Smooth muscle cell (in vitro differentiated cells): ENCODE data around the gene DCTN5. TPM values are rescaled to one million over a fixed set of nuclear protein-coding genes. Genes with fewer than 3 reads are reported as not detected.

Experiments used
- DNase-seq: peaks from one replicate; lab custom pipeline; 2025; ENCODE audit not compliant: unreplicated experiment; lab: John Stamatoyannopoulos, UW
- H2AFZ ChIP-seq: fragments of 200-600 bp; sonication (generic); 2 replicates; pipeline ENCODE4 v1.6.0; 2016; ENCODE audit warnings: antibody characterized with exemption, low read depth, mild to moderate bottlenecking
- H3F3A ChIP-seq: fragments of 200-600 bp; sonication (generic); 2 replicates; pipeline ENCODE4 v1.6.0; 2017; ENCODE audit warnings: antibody characterized with exemption, low read depth
- H3K27ac ChIP-seq: fragments of 200-600 bp; sonication (generic); 2 replicates; pipeline ENCODE4 v1.5.1; 2016; ENCODE audit warnings: low read depth, mild to moderate bottlenecking
- H3K27me3 ChIP-seq: fragments of 200-600 bp; sonication (generic); 2 replicates; pipeline ENCODE4 v1.6.1; 2016; ENCODE audit warnings: low read depth, mild to moderate bottlenecking
- H3K36me3 ChIP-seq: fragments of 200-600 bp; sonication (generic); 2 replicates; pipeline ENCODE4 v1.5.1; 2016; ENCODE audit warnings: low read depth
- H3K4me1 ChIP-seq: fragments of 200-600 bp; sonication (generic); 2 replicates; pipeline ENCODE4 v1.5.1; 2016; ENCODE audit warnings: low read depth
- H3K4me2 ChIP-seq: fragments of 200-600 bp; sonication (generic); 2 replicates; pipeline ENCODE4 v1.6.0; 2016; ENCODE audit warnings: mild to moderate bottlenecking
- H3K4me3 ChIP-seq: fragments of 200-600 bp; sonication (generic); 2 replicates; pipeline ENCODE4 v1.5.1; 2016; ENCODE audit warnings: mild to moderate bottlenecking
- H3K79me2 ChIP-seq: fragments of 200-600 bp; sonication (generic); 2 replicates; pipeline ENCODE4 v1.6.0; 2016; ENCODE audit warnings: low read depth, mild to moderate bottlenecking
- H3K9ac ChIP-seq: fragments of 200-600 bp; sonication (generic); 2 replicates; pipeline ENCODE4 v1.6.0; 2016; ENCODE audit warnings: low read depth
- H3K9me3 ChIP-seq: fragments of 200-600 bp; sonication (generic); replicated peaks from 2 replicates; pipeline ENCODE4 v1.5.1; 2016; ENCODE audit warnings: low read depth
- H4K20me1 ChIP-seq: fragments of 200-600 bp; sonication (generic); 2 replicates; pipeline ENCODE4 v1.6.0; 2016; ENCODE audit warnings: low read depth
- WGBS: methylation state at CpG from one replicate; pipeline ENCODE4 v1.1.7; 2016; ENCODE audit warnings: low lambda C conversion rate; 5-methylcytosine and 5-hydroxymethylcytosine counted together
- polyA plus RNA-seq: library from polyadenylated mRNA; unstranded; fragments of >200 nt; fragmentation: Nextera tagmentation; extraction: Ambion mirVana; gene quantifications from 2 replicates; pipeline ENCODE4 v1.2.1, GENCODE V29; 2016
- total RNA-seq: library from RNA; depleted of rRNA; stranded (reverse); fragments of >200 nt; gene quantifications from 2 replicates; pipeline ENCODE4 v1.2.3, GENCODE V29; 2014
- TF ChIP-seq, protein P1 (sequence below): fragments of 200-600 bp; sonication (generic); IDR thresholded peaks from 2 replicates; pipeline ENCODE4 v1.5.1; 2017; ENCODE audit warnings: borderline replicate concordance, mild to moderate bottlenecking, antibody characterized with exemption; ENCODE audit not compliant: insufficient read depth, poor library complexity, severe bottlenecking

DCTN5 gene
- total and polyA plus RNA-seq, 2 experiments from 2014 or later: 14.0 to 22.6 TPM

GRCh38 chr16:23695756-23696155 lies 54.5 kb downstream of the DCTN5 start:
- TF ChIP-seq, protein P1, sequence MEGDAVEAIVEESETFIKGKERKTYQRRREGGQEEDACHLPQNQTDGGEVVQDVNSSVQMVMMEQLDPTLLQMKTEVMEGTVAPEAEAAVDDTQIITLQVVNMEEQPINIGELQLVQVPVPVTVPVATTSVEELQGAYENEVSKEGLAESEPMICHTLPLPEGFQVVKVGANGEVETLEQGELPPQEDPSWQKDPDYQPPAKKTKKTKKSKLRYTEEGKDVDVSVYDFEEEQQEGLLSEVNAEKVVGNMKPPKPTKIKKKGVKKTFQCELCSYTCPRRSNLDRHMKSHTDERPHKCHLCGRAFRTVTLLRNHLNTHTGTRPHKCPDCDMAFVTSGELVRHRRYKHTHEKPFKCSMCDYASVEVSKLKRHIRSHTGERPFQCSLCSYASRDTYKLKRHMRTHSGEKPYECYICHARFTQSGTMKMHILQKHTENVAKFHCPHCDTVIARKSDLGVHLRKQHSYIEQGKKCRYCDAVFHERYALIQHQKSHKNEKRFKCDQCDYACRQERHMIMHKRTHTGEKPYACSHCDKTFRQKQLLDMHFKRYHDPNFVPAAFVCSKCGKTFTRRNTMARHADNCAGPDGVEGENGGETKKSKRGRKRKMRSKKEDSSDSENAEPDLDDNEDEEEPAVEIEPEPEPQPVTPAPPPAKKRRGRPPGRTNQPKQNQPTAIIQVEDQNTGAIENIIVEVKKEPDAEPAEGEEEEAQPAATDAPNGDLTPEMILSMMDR: no peak
- H3K9ac ChIP-seq: no peak overlapping the region
- no peak overlapping the region for H3K4me3 ChIP-seq
- H4K20me1 ChIP-seq: no peaks in the 10 kb centered on the region
- no peak overlapping the region for H3K27ac ChIP-seq
- H3K36me3 ChIP-seq: no peaks in the 10 kb centered on the region
- H3K27me3 ChIP-seq: no peaks in the 10 kb centered on the region
- no peak overlapping the region for H3K4me2 ChIP-seq
- H3K79me2 ChIP-seq: no peaks in the 10 kb centered on the region
- WGBS: 96% methylated on average over 11 of the region's 11 CpGs
- no peak overlapping the region for H2AFZ ChIP-seq
- no peaks in the 10 kb centered on the region for H3K9me3 ChIP-seq
- H3F3A ChIP-seq: peaks cover 6% of the 10 kb centered on the region
- peaks cover 3% of the 10 kb centered on the region for H3K4me1 ChIP-seq
- DNase-seq: no peak

- Histone ChIP-seq H3K9ac (no peak overlapping the region), H3K9me3 (no peaks in the 10 kb centered on the region), H3K4me1 (peaks cover 3% of the 10 kb centered on the region), H3K4me3 (no peak overlapping the region), H3K27me3 (no peaks in the 10 kb centered on the region), H3K4me2 (no peak overlapping the region), H4K20me1 (no peaks in the 10 kb centered on the region), H3F3A (peaks cover 6% of the 10 kb centered on the region), H3K27ac (no peak overlapping the region), H2AFZ (no peak overlapping the region), H3K79me2 (no peaks in the 10 kb centered on the region), H3K36me3 (no peaks in the 10 kb centered on the region)
- WGBS: 94% methylated on average over 4 of the region's 4 CpGs
- DNase-seq: no peak
- TF ChIP-seq, protein P1: no peak
Observed at GRCh38 chr16:23699100-23699499, 57.8 kb downstream of the DCTN5 start.

DNA sequence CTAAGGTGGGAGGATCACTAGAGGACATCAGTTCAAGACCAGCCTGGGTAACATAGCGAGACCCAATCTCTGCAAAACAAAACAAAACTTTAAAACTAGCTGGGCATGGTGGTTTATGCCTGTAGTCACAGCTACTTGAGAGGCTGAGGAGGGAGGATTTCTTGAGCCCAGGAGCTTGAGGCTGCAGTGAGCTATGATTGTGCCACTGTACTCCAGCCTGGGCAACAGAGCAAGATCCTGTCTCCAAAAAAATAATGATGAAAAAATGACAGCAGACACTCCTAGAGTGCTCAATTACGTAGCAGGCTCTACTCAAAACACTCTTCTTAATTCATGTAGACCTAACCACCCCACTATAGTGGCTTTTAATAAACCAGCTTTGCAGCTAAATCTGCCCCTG lies 58.8 kb downstream of the DCTN5 start:
- TF ChIP-seq, protein P1: no peak
- Histone ChIP-seq H3K4me1 (no peaks in the 10 kb centered on the region), H3K9me3 (no peaks in the 10 kb centered on the region), H2AFZ (no peak overlapping the region), H3K9ac (no peak overlapping the region), H3F3A (no peaks in the 10 kb centered on the region), H3K36me3 (no peaks in the 10 kb centered on the region), H3K4me3 (no peak overlapping the region), H3K4me2 (no peak overlapping the region), H3K79me2 (no peaks in the 10 kb centered on the region), H3K27me3 (no peaks in the 10 kb centered on the region), H4K20me1 (no peaks in the 10 kb centered on the region), H3K27ac (no peak overlapping the region)
- WGBS: 90% methylated on average over 2 of the region's 2 CpGs
- no peak for DNase-seq

- Histone ChIP-seq H3K4me2 (no peak overlapping the region), H3K4me3 (no peak overlapping the region), H3K79me2 (no peaks in the 10 kb centered on the region), H4K20me1 (no peaks in the 10 kb centered on the region), H3K36me3 (no peaks in the 10 kb centered on the region), H3K27me3 (no peaks in the 10 kb centered on the region), H3K9me3 (no peaks in the 10 kb centered on the region), H3F3A (no peaks in the 10 kb centered on the region), H2AFZ (no peak overlapping the region), H3K27ac (no peak overlapping the region), H3K9ac (no peak overlapping the region), H3K4me1 (no peaks in the 10 kb centered on the region)
- DNase-seq: no peak
- TF ChIP-seq, protein P1: no peak
- 47% methylated on average over 8 of the region's 8 CpGs for WGBS
Observed at GRCh38 chr16:23700509-23700908, 59.2 kb downstream of the DCTN5 start.
